Upper lobe of left lung (tissue), 6 donors: ENCODE data around the gene MRPS31. TPM values are rescaled to one million over a fixed set of nuclear protein-coding genes. Genes with fewer than 3 reads are reported as not detected.

Experiments
- ATAC-seq, 2 donors: fragments of 200-7000 bp; cut with Tn5 transposase; one replicate each; pipeline ENCODE4 v1.9.1; 2022; ENCODE audit warnings: mild to moderate bottlenecking in 2 of 2, moderate library complexity in 2 of 2; ENCODE audit not compliant: low FRiP score in 2 of 2
- DNase-seq, 2 donors: peaks; one replicate each; pipeline ENCODE4 v3.0.0-alpha.2; 2019 to 2020
- H3K27ac ChIP-seq, 4 donors: fragments of 200-600 bp; sonication (generic); one replicate each; pipeline ENCODE4 v1.5.1; 2016 to 2019
- H3K27me3 ChIP-seq, 4 donors: fragments of 200-600 bp; sonication (generic); one replicate each; pipeline ENCODE4 v1.5.1; 2017 to 2019
- H3K36me3 ChIP-seq, 4 donors: fragments of 200-600 bp; sonication (generic); one replicate each; pipeline ENCODE4 v1.5.1; 2016 to 2019
- H3K4me1 ChIP-seq, 4 donors: fragments of 200-600 bp; sonication (generic); one replicate each; pipeline ENCODE4 v1.5.1; 2018 to 2019
- H3K4me3 ChIP-seq, 4 donors: fragments of 200-600 bp; sonication (generic); one replicate each; pipeline ENCODE4 v1.5.1; 2017 to 2019; ENCODE audit warnings: mild to moderate bottlenecking in 2 of 4, moderate library complexity in 1 of 4
- H3K9me3 ChIP-seq, 4 donors: fragments of 200-600 bp; sonication (generic); one replicate each; pipeline ENCODE4 v1.5.1; 2018 to 2019
- EP300 ChIP-seq, 4 donors: sonication (generic); formaldehyde crosslinking; IDR thresholded peaks; one replicate each; pipeline ENCODE4 v1.5.1; 2017; ENCODE audit warnings: antibody characterized with exemption in 4 of 4, control low read depth in 2 of 4
- POLR2A ChIP-seq, 4 donors: fragments of 450-650 bp; IDR thresholded peaks; one replicate each; pipeline ENCODE4 v1.5.1; 2016 to 2017; ENCODE audit warnings: antibody characterized with exemption in 4 of 4, mild to moderate bottlenecking in 2 of 4
- POLR2AphosphoS5 ChIP-seq, 2 donors: sonication (generic); formaldehyde crosslinking; IDR thresholded peaks; one replicate each; pipeline ENCODE4 v1.5.1; 2017; ENCODE audit warnings: antibody characterized with exemption in 2 of 2
- WGBS, 2 donors: methylation state at CpG; one replicate each; pipeline ENCODE4 v1.1.5; 2017 to 2018; 5-methylcytosine and 5-hydroxymethylcytosine counted together
- total RNA-seq, 6 donors: library from RNA; depleted of rRNA in 4 of 6; stranded (reverse); fragments of >200 nt in 4 of 6; gene quantifications; one replicate each; pipeline versions ENCODE4 v1.1.0 to v1.2.1, GENCODE V29; 2016 to 2021
- TF ChIP-seq, protein P1 (sequence below), 6 experiments: fragments of 450-650 bp in 4 of 6; fragments of 200-600 bp in 2 of 6; sonication (generic) in 2 of 6; IDR thresholded peaks; one replicate each; pipeline ENCODE4 v1.5.1; 2016 to 2019; ENCODE audit warnings: antibody characterized with exemption in 6 of 6
- donor health status: DM: no; HTN: no; CAD: no; lungs with moderate emphysema.
- donor health status: DM: no; HTN: yes; CAD: no; lungs with severe emphysema.

Gene MRPS31
- total RNA-seq, 6 donors from 2014 or later: 8.3 to 31.1 (median 14.8) TPM

DNA sequence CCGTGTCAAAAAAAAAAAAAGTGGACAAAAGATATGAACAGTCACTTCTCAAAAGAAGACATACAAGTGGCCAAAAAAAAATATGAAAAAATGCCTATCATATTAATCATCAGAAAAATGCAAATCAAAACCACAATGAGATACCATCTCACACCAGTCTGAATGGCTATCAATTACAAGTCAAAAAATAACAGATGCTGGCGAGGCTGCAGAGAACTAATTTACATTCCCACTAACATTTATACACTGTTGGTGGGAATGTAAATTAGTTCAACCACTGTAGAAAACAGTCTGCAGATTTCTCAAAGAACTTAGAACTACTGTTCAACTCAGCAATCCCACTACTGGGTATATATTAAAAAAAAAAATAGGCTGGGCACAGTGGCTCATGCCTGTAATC lies 78.0 kb downstream of the MRPS31 start:
- Histone ChIP-seq H3K27me3 (no peaks in the 10 kb centered on the region), H3K27ac (no peak overlapping the region), H3K4me3 (no peak overlapping the region), H3K4me1 (no peaks in the 10 kb centered on the region), H3K36me3 (no peaks in the 10 kb centered on the region), H3K9me3 (no peaks in the 10 kb centered on the region)
- TF ChIP-seq POLR2A (IDR thresholded peaks at IDR 0.05) (no peak), POLR2AphosphoS5 (IDR thresholded peaks at IDR 0.05) (no peak), EP300 (IDR thresholded peaks at IDR 0.05) (no peak)
- TF ChIP-seq, protein P1, sequence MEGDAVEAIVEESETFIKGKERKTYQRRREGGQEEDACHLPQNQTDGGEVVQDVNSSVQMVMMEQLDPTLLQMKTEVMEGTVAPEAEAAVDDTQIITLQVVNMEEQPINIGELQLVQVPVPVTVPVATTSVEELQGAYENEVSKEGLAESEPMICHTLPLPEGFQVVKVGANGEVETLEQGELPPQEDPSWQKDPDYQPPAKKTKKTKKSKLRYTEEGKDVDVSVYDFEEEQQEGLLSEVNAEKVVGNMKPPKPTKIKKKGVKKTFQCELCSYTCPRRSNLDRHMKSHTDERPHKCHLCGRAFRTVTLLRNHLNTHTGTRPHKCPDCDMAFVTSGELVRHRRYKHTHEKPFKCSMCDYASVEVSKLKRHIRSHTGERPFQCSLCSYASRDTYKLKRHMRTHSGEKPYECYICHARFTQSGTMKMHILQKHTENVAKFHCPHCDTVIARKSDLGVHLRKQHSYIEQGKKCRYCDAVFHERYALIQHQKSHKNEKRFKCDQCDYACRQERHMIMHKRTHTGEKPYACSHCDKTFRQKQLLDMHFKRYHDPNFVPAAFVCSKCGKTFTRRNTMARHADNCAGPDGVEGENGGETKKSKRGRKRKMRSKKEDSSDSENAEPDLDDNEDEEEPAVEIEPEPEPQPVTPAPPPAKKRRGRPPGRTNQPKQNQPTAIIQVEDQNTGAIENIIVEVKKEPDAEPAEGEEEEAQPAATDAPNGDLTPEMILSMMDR (IDR thresholded peaks at IDR 0.05): no peak
- ATAC-seq: no peak
- DNase-seq: no peak
- 59 to 66% methylated on average over 2 of the region's 2 CpGs for WGBS, 2 donors

DNA sequence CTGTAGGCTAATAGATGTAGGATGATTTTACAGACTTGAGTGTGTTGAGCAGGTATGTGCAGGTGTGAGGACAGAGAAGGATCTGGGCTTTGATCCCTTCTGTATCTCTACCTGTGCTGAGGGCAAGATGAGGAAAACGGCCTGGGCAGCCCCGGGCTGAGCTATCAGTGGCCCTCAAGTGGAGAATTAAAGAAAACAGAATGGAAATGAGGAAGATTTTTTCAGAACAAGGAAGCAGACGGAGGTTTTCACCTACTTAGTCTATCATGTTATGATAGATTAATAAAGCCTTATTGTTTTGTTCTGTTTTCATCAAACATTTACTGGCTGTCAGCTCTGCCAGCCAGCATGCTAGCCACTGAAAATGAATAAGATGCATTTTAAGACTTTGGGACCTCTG lies 82.2 kb downstream of the MRPS31 start:
- H3K4me1 ChIP-seq: no peaks in the 10 kb centered on the region
- TF ChIP-seq POLR2A (IDR thresholded peaks at IDR 0.05): no peak
- TF ChIP-seq POLR2AphosphoS5 (IDR thresholded peaks at IDR 0.05): no peak
- TF ChIP-seq EP300 (IDR thresholded peaks at IDR 0.05): no peak
- TF ChIP-seq, protein P1 (IDR thresholded peaks at IDR 0.05): no peak
- H3K36me3 ChIP-seq: no peaks in the 10 kb centered on the region
- H3K27ac ChIP-seq: no peak overlapping the region
- no peak overlapping the region for H3K4me3 ChIP-seq
- H3K9me3 ChIP-seq: no peaks in the 10 kb centered on the region
- H3K27me3 ChIP-seq: no peaks in the 10 kb centered on the region
- WGBS, 2 donors: 62 to 72% methylated on average over 3 of the region's 3 CpGs
- no peak for DNase-seq
- no peak for ATAC-seq

DNA sequence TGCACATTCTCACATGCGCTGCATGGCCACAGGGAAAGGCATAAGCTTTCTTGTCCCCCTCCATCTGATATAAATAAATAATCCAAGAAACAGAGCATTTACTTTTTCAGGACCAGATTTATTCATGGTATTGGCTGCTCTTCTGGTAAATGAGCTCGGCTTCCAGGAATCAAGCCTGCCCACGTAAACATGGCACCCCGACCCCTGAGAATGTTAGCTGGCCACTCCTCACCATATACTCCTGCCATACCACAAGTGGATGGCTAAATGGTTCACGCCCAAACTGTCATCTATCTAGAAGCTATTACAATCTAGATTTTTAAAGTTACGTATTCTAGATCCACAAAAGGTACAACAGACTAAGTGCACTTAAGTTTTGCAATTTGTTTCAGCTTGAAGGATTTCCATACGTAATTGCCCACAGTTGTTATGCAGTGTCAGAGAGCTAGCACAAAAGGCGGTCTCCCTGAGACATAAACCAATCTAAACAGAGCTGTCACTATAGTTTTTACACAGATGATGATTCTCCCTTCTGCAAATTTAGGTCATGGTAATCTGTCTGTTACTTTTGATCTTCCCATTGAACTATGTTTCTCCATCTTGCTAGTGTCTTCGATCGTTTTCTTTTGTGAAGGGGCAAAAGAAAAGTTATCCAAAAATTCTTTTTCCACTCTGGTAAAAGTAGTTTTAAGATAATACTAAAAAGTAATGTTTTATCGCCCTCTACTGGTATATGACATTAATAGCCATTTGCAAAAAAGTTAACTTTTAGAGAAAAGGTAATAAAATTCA lies 88.3 kb downstream of the MRPS31 start:
- 51% methylated on average over 11 of the region's 11 CpGs for WGBS, 2 donors
- no peak overlapping the region for H3K4me3 ChIP-seq
- H3K27me3 ChIP-seq: no peaks in the 10 kb centered on the region
- H3K27ac ChIP-seq: no peak overlapping the region
- TF ChIP-seq, protein P1 (IDR thresholded peaks at IDR 0.05): peak; percentile 36 to 72 (median 53)
- no peak for TF ChIP-seq POLR2A (IDR thresholded peaks at IDR 0.05)
- peak in 1 of 2 donors; percentile 68 for ATAC-seq
- no peak for DNase-seq
- H3K36me3 ChIP-seq: no peaks in the 10 kb centered on the region
- H3K9me3 ChIP-seq: no peaks in the 10 kb centered on the region
- peaks cover 0 to 11% (median 3%) of the 10 kb centered on the region in 4 donors for H3K4me1 ChIP-seq

DNA sequence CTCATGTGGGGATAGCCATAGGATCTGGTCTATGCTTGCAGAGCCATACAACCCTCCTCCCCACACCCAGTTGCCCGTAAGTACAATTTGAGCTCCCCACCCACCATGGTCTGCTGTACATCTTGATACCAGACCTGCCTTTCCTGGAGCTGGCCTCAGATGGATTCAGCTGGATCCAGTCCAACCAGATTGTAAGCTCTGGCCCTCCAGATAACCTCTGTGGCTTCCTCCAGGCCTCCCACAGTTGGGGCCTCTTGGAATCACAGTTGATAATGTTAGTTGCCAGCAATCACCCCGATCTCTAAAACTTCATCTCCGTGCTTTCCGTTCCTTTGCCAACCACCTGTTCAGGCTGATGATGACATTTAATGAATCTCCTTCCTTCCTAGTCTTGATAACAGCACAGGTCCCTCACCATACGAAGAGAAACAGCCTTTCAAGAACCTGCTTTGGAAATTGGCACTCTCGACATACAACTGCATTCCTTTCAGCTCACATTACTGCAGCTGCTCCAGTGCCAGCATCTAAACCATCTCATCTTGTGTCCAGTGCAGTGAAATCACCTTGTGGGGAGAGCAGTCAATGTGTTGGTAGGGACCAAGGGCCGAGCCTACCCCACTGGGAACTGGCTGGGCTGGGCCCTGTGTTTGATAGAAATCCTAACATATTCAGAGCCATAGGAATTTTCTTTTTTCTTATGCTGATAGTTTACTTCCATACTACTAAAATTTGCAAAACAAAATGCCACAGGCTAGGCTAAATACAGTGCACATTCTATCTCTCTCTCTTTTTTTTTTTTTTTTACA lies 89.4 kb downstream of the MRPS31 start:
- no peaks in the 10 kb centered on the region for H3K9me3 ChIP-seq
- H3K36me3 ChIP-seq: no peaks in the 10 kb centered on the region
- peak in 1 of 2 donors; percentile 26 for DNase-seq
- H3K4me1 ChIP-seq: peaks cover 0 to 11% (median 3%) of the 10 kb centered on the region in 4 donors
- TF ChIP-seq, protein P1 (IDR thresholded peaks at IDR 0.05): no peak
- TF ChIP-seq POLR2AphosphoS5 (IDR thresholded peaks at IDR 0.05) (no peak), EP300 (IDR thresholded peaks at IDR 0.05) (no peak), POLR2A (IDR thresholded peaks at IDR 0.05) (no peak)
- 43 to 50% methylated on average over 7 of the region's 7 CpGs for WGBS, 2 donors
- no peak overlapping the region for H3K27ac ChIP-seq
- no peak overlapping the region for H3K4me3 ChIP-seq
- no peaks in the 10 kb centered on the region for H3K27me3 ChIP-seq
- ATAC-seq: peak; percentile 40 to 43
